GM12878 (cell line): Measurements from ENCODE around the gene DDX52. TPM values are rescaled to one million over a fixed set of nuclear protein-coding genes. Genes with fewer than 3 reads are reported as not detected.

ENCODE experiments used
- ATAC-seq: fragments of 200-7000 bp; cut with Tn5 transposase; 3 replicates; pipeline ENCODE4 v1.9.1; 2020; ENCODE audit warnings: mild to moderate bottlenecking, moderate library complexity
- BruUV-seq: library from RNA; stranded (reverse); fragments of 400-500 nt; replicated peaks from 2 replicates; lab custom pipeline; 2021; lab: Mats Ljungman, UMichigan
- CTCF ChIA-PET: fragments of 300-600 bp; sonication (Branson Sonifier 250); formaldehyde crosslinking; extraction: SDS; loops from one replicate; lab custom pipeline; 2021; ENCODE audit warnings: inconsistent platforms; lab: Yijun Ruan, JAX
- POLR2A ChIA-PET: fragments of 350-600 bp; formaldehyde crosslinking; extraction: SDS; loops from one replicate; lab custom pipeline; 2021; ENCODE audit warnings: inconsistent platforms; lab: Charles Lee
- RAD21 ChIA-PET: fragments of 300-600 bp; sonication (Branson Sonifier 250); formaldehyde crosslinking; loops from one replicate; lab custom pipeline; 2023; ENCODE audit warnings: antibody characterized with exemption; ENCODE audit not compliant: unreplicated experiment; lab: Charles Lee
- SMC1A ChIA-PET: fragments of 300-600 bp; sonication (Branson Sonifier 250); formaldehyde crosslinking; loops from one replicate; lab custom pipeline; 2023; ENCODE audit not compliant: unreplicated experiment, uncharacterized antibody; lab: Charles Lee
- DNase-seq: peaks from one replicate; pipeline ENCODE4 v3.0.0-alpha.2; 2011; ENCODE audit warnings: low read depth, low spot score
- FAIRE-seq: peaks from 3 replicates; lab custom pipeline; 2011; peaks lifted over from hg19 to GRCh38; lab: Jason Lieb, UNC
- H2AFZ ChIP-seq: 2 replicates; pipeline ENCODE4 v1.6.0; 2011; ENCODE audit warnings: low read depth, low read length, control low read depth; ENCODE audit not compliant: control insufficient read depth
- H3K27ac ChIP-seq: 2 replicates; pipeline ENCODE4 v1.5.1; 2011; ENCODE audit warnings: control low read depth; ENCODE audit not compliant: control insufficient read depth, insufficient read depth
- H3K27me3 ChIP-seq, 2 experiments: replicated peaks in 1 of 2; 2 replicates each; pipeline versions ENCODE4 v1.6.0 to v1.6.1; 2011; ENCODE audit warnings: low read length in 1 of 2; ENCODE audit not compliant: control insufficient read depth in 2 of 2, insufficient read depth in 2 of 2
- H3K36me3 ChIP-seq, 2 experiments: 2 replicates each; pipeline ENCODE4 v1.5.1; 2011; ENCODE audit warnings: low read length in 1 of 2; ENCODE audit not compliant: control insufficient read depth in 2 of 2, insufficient read depth in 2 of 2
- H3K4me1 ChIP-seq: 2 replicates; pipeline ENCODE4 v1.6.1; 2011; ENCODE audit warnings: mild to moderate bottlenecking, low read length, moderate library complexity, mixed read lengths; ENCODE audit not compliant: control insufficient read depth, insufficient read depth
- H3K4me2 ChIP-seq: 2 replicates; pipeline ENCODE4 v1.6.0; 2011; ENCODE audit warnings: control low read depth; ENCODE audit not compliant: control insufficient read depth, insufficient read depth
- H3K4me3 ChIP-seq: fragments of 200-600 bp; sonication (generic); 2 replicates; pipeline ENCODE4 v1.5.1; 2016
- H3K79me2 ChIP-seq: 2 replicates; pipeline ENCODE4 v1.6.0; 2011; ENCODE audit warnings: low read length; ENCODE audit not compliant: control insufficient read depth, insufficient read depth
- H3K9ac ChIP-seq: 2 replicates; pipeline ENCODE4 v1.8.0; 2011; ENCODE audit warnings: low read length, control low read depth, mixed read lengths; ENCODE audit not compliant: control insufficient read depth, insufficient read depth
- H3K9me3 ChIP-seq: replicated peaks from 3 replicates; pipeline ENCODE4 v1.5.1; 2011; ENCODE audit warnings: mild to moderate bottlenecking, low read length; ENCODE audit not compliant: control insufficient read depth, insufficient read depth
- H4K20me1 ChIP-seq: 2 replicates; pipeline ENCODE4 v1.6.0; 2011; ENCODE audit not compliant: control insufficient read depth, insufficient read depth
- FOXM1 ChIP-seq: IDR thresholded peaks from 2 replicates; pipeline ENCODE4 v1.6.1; 2012; ENCODE audit warnings: low read depth, mild to moderate bottlenecking, inconsistent platforms, low read length, moderate library complexity
- MYB ChIP-seq: fragments of 150-350 bp; IDR thresholded peaks from 2 replicates; pipeline ENCODE4 v1.6.1; 2014; ENCODE audit warnings: mild to moderate bottlenecking, low read depth, low read length, borderline replicate concordance
- POLR2AphosphoS5 ChIP-seq: IDR thresholded peaks from 2 replicates; pipeline ENCODE4 v1.6.1; 2011; ENCODE audit warnings: mild to moderate bottlenecking, low read length, inconsistent platforms
- POU2F2 ChIP-seq: IDR thresholded peaks from 3 replicates; pipeline ENCODE4 v1.6.1; 2011; ENCODE audit warnings: low read depth, mild to moderate bottlenecking, low read length, borderline replicate concordance
- RAD51 ChIP-seq: fragments of 450-650 bp; IDR thresholded peaks from 2 replicates; pipeline ENCODE4 v1.6.1; 2016; ENCODE audit warnings: moderate library complexity, mild to moderate bottlenecking, inconsistent platforms
- SUZ12 ChIP-seq: fragments of 200-600 bp; sonication (generic); IDR thresholded peaks from one replicate; pipeline ENCODE4 v1.6.1; 2018; ENCODE audit warnings: antibody characterized with exemption, mild to moderate bottlenecking; ENCODE audit not compliant: unreplicated experiment
- WGBS: methylation state at CpG from one replicate; pipeline ENCODE4 v1.1.6; 2016; ENCODE audit warnings: low lambda C conversion rate; ENCODE audit not compliant: insufficient replicate concordance, insufficient coverage; ENCODE audit errors: missing lambda C conversion rate; 5-methylcytosine and 5-hydroxymethylcytosine counted together
- in situ Hi-C: fragments of 300-500 bp; cut with MboI; formaldehyde crosslinking; loops from 9 replicates; pipeline ENCODE4 v1.14.3; 2018; ENCODE audit warnings: mixed read lengths
- intact Hi-C: fragments of 100-400 bp; cut with micrococcal nuclease; formaldehyde crosslinking; loops from one replicate; pipeline ENCODE4 v1.14.2; 2022; ENCODE audit not compliant: unreplicated experiment
- polyA plus RNA-seq, 11 experiments: library from polyadenylated mRNA; depleted of rRNA in 4 of 11; unstranded in 6 of 11; stranded (reverse) in 5 of 11; fragments of >200 nt; fragmentation: Nextera tagmentation in 4 of 11; fragmentation: Illumina TruSeq in 1 of 11; extraction: Ambion mirVana in 4 of 11; extraction: Trizol in 1 of 11; gene quantifications; 1 replicate in 1 of 11; 2 replicates in 10 of 11; pipeline versions ENCODE4 v1.2.1 to v1.2.3, GENCODE V29; 2011 to 2016; ENCODE audit warnings: inconsistent platforms in 2 of 11, missing spikeins in 2 of 11, low read depth in 1 of 11
- total RNA-seq, 4 experiments: library from RNA; depleted of rRNA in 3 of 4; stranded (reverse); fragments of >200 nt in 3 of 4; fragmentation: Illumina TruSeq in 1 of 4; extraction: Trizol in 1 of 4; gene quantifications; 2 replicates each; pipeline versions ENCODE4 v1.2.1 to v1.2.3, GENCODE V29; 2013 to 2021
- TF ChIP-seq, protein P1 (sequence below): fragments of 450-650 bp; formaldehyde crosslinking; IDR thresholded peaks from 2 replicates; pipeline ENCODE4 v1.5.0; 2022; ENCODE audit warnings: mild to moderate bottlenecking, missing genetic modification characterization
- TF ChIP-seq, protein P2 (sequence below): fragments of 150-350 bp; IDR thresholded peaks from 2 replicates; pipeline ENCODE4 v1.6.1; 2016; ENCODE audit warnings: low read depth, low read length

Gene DDX52
- total and polyA plus RNA-seq, 10 of the 15 experiments (the other 5 are each of a cell fraction or from before 2014, with no cell fraction given), result 14.8 to 49.7 (median 26.3) TPM

DNA sequence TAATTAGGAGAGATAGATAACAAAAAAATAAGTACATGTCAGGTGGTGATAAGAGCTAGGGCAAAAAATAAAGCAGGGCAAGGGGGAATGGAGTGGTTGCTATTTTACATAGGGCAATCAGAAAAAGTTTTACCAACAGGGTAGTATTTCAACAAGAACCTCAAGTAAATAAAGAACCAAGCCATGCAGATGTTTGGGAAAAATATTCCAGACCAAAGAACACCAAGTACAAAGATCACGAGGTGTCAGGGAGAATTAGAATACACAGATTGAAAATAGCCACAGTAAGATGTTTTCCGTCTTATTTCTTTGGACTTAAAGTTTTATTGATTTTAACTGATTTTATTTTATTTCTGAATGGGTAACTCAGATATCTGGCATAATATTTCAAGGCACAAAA is 45.1 kb downstream of the DDX52 start:
- 47% methylated on average over 2 of the region's 2 CpGs for WGBS
- SMC1A ChIA-PET, result no interaction called here
- TF ChIP-seq POLR2AphosphoS5 (no peak), POU2F2 (no peak)
- TF ChIP-seq, protein P1, sequence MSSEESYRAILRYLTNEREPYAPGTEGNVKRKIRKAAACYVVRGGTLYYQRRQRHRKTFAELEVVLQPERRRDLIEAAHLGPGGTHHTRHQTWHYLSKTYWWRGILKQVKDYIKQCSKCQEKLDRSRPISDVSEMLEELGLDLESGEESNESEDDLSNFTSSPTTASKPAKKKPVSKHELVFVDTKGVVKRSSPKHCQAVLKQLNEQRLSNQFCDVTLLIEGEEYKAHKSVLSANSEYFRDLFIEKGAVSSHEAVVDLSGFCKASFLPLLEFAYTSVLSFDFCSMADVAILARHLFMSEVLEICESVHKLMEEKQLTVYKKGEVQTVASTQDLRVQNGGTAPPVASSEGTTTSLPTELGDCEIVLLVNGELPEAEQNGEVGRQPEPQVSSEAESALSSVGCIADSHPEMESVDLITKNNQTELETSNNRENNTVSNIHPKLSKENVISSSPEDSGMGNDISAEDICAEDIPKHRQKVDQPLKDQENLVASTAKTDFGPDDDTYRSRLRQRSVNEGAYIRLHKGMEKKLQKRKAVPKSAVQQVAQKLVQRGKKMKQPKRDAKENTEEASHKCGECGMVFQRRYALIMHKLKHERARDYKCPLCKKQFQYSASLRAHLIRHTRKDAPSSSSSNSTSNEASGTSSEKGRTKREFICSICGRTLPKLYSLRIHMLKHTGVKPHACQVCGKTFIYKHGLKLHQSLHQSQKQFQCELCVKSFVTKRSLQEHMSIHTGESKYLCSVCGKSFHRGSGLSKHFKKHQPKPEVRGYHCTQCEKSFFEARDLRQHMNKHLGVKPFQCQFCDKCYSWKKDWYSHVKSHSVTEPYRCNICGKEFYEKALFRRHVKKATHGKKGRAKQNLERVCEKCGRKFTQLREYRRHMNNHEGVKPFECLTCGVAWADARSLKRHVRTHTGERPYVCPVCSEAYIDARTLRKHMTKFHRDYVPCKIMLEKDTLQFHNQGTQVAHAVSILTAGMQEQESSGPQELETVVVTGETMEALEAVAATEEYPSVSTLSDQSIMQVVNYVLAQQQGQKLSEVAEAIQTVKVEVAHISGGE, result no peak
- H3K4me2 ChIP-seq, result no peak overlapping the region
- intact Hi-C loops (no loop called here), in situ Hi-C loops (no loop called here)
- ATAC-seq (no peak), FAIRE-seq (no peak), DNase-seq (no peak)
- H3K9ac ChIP-seq, result no peak overlapping the region
- no peak overlapping the region for H2AFZ ChIP-seq
- CTCF ChIA-PET, result no interaction called here
- H3K9me3 ChIP-seq, result no peaks in the 10 kb centered on the region
- H3K4me1 ChIP-seq, result no peaks in the 10 kb centered on the region
- no TSS peak for BruUV-seq
- POLR2A ChIA-PET, result no interaction called here
- RAD21 ChIA-PET, result no interaction called here
- peaks cover 3% of the 10 kb centered on the region for H3K79me2 ChIP-seq
- H3K36me3 ChIP-seq, result peaks cover 2 to 21% of the 10 kb centered on the region in 2 experiments
- H3K27ac ChIP-seq, result no peak overlapping the region
- no peak overlapping the region for H3K4me3 ChIP-seq
- H4K20me1 ChIP-seq, result no peaks in the 10 kb centered on the region; the same call in 1 of the 2 replicates
- no peaks in the 10 kb centered on the region for H3K27me3 ChIP-seq

DNA sequence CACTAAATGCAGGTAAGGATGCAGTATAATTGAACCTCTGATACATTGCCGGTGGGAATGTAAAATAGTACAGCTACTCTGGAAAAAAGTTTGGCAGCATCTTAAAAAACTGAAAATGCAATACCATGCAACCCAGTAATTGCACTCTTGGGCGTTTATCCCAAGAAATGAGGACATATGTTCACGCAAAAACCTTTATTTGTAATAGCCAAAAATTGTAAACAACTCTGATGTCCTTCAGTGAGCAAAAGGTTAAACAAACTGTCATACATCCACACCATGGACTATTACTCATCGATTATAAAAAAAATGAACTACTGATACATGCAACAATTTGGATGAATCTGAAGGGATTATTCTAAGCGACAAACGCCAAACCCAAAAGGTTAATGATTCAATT is 51.0 kb downstream of the DDX52 start:
- no TSS peak for BruUV-seq
- no peak for DNase-seq
- no peak for ATAC-seq
- Histone ChIP-seq H4K20me1 (no peaks in the 10 kb centered on the region; the same call in 1 of the 2 replicates), H3K9me3 (no peaks in the 10 kb centered on the region), H3K4me1 (no peaks in the 10 kb centered on the region), H3K27me3 (no peaks in the 10 kb centered on the region), H3K4me3 (no peak overlapping the region), H3K4me2 (no peak overlapping the region), H3K27ac (no peak overlapping the region), H3K79me2 (peaks cover 4% of the 10 kb centered on the region), H2AFZ (no peak overlapping the region), H3K36me3 (peaks cover 2 to 20% of the 10 kb centered on the region in 2 experiments), H3K9ac (no peak overlapping the region)
- in situ Hi-C loops, result no loop called here
- ChIA-PET RAD21 (no interaction called here), CTCF (no interaction called here), SMC1A (interaction anchor here (1.3 to 1.7 kb wide), 2 partner anchors 19 to 20 kb away, joined by 3 read pairs; no protein-coding TSS in a partner anchor), POLR2A (interaction anchor here (0.5 kb wide), 1 partner anchor 152 kb away, joined by 3 read pairs; the partner anchor contains the start of gene HNF1B)
- TF ChIP-seq SUZ12, result no peak
- no peak for TF ChIP-seq MYB
- TF ChIP-seq, protein P2, sequence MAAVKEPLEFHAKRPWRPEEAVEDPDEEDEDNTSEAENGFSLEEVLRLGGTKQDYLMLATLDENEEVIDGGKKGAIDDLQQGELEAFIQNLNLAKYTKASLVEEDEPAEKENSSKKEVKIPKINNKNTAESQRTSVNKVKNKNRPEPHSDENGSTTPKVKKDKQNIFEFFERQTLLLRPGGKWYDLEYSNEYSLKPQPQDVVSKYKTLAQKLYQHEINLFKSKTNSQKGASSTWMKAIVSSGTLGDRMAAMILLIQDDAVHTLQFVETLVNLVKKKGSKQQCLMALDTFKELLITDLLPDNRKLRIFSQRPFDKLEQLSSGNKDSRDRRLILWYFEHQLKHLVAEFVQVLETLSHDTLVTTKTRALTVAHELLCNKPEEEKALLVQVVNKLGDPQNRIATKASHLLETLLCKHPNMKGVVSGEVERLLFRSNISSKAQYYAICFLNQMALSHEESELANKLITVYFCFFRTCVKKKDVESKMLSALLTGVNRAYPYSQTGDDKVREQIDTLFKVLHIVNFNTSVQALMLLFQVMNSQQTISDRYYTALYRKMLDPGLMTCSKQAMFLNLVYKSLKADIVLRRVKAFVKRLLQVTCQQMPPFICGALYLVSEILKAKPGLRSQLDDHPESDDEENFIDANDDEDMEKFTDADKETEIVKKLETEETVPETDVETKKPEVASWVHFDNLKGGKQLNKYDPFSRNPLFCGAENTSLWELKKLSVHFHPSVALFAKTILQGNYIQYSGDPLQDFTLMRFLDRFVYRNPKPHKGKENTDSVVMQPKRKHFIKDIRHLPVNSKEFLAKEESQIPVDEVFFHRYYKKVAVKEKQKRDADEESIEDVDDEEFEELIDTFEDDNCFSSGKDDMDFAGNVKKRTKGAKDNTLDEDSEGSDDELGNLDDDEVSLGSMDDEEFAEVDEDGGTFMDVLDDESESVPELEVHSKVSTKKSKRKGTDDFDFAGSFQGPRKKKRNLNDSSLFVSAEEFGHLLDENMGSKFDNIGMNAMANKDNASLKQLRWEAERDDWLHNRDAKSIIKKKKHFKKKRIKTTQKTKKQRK, result no peak
- TF ChIP-seq FOXM1, result no peak
- TF ChIP-seq RAD51, result no peak
- WGBS, result 89% methylated on average over 6 of the region's 6 CpGs
- no peak for FAIRE-seq
- intact Hi-C loops, result no loop called here
